ENCODE data around the gene SESN3. TPM values are rescaled to one million over a fixed set of nuclear protein-coding genes. Genes with fewer than 3 reads are reported as not detected.
"Not testable (repeated sequence)": the region's sequence is repeated elsewhere in the genome, so short reads cannot be mapped to it uniquely, and the experiment has no call there.

Gene SESN3
- polyA plus RNA-seq, 1 donor = 110 TPM

GRCh38 chr11:95152876-95153856 lies 77.8 kb downstream of the SESN3 start:
- no peak for DNase-seq (ENCODE audit: low read depth)

GRCh38 chr11:95150956-95151684 lies 79.9 kb downstream of the SESN3 start:
- peak; percentile 87 for DNase-seq (ENCODE audit: low read depth)

- DNase-seq (ENCODE audit: low read depth) = no peak
Observed at GRCh38 chr11:95149651-95150364, 81.2 kb downstream of the SESN3 start.

GRCh38 chr11:95148938-95149337 lies 82.1 kb downstream of the SESN3 start:
- DNase-seq (ENCODE audit: low read depth) = no peak

- no peak for DNase-seq (ENCODE audit: low read depth)
Observed at GRCh38 chr11:95148406-95148805, 82.6 kb downstream of the SESN3 start.

GRCh38 chr11:95147364-95147905 lies 83.6 kb downstream of the SESN3 start:
- DNase-seq (ENCODE audit: low read depth) = no peak

- no peak for DNase-seq (ENCODE audit: low read depth)
Observed at GRCh38 chr11:95145430-95146060, 85.5 kb downstream of the SESN3 start.

GRCh38 chr11:95144313-95145235 lies 86.4 kb downstream of the SESN3 start:
- DNase-seq (ENCODE audit: low read depth) = no peak

GRCh38 chr11:95143106-95143681 lies 87.8 kb downstream of the SESN3 start:
- no peak for DNase-seq (ENCODE audit: low read depth)

GRCh38 chr11:95142431-95142830 lies 88.6 kb downstream of the SESN3 start:
- DNase-seq (ENCODE audit: low read depth) = no peak

GRCh38 chr11:95140397-95141033 lies 90.5 kb downstream of the SESN3 start:
- no peak for DNase-seq (ENCODE audit: low read depth)

GRCh38 chr11:95138448-95138847 lies 92.6 kb downstream of the SESN3 start:
- no peak for DNase-seq (ENCODE audit: low read depth)

GRCh38 chr11:95137299-95137698 lies 93.7 kb downstream of the SESN3 start:
- DNase-seq (ENCODE audit: low read depth) = no peak

- DNase-seq (ENCODE audit: low read depth) = not testable (repeated sequence)
Observed at GRCh38 chr11:95136747-95137146, 94.3 kb downstream of the SESN3 start.

GRCh38 chr11:95135880-95136279 lies 95.1 kb downstream of the SESN3 start:
- DNase-seq (ENCODE audit: low read depth) = no peak

- DNase-seq (ENCODE audit: low read depth) = no peak
Observed at GRCh38 chr11:95135155-95135554, 95.8 kb downstream of the SESN3 start.

- no peak for DNase-seq (ENCODE audit: low read depth)
Observed at GRCh38 chr11:95134491-95134890, 96.5 kb downstream of the SESN3 start.

GRCh38 chr11:95132956-95133355 lies 98.0 kb downstream of the SESN3 start:
- no peak for DNase-seq (ENCODE audit: low read depth)

GRCh38 chr11:95128602-95129001 lies 102.4 kb downstream of the SESN3 start:
- DNase-seq (ENCODE audit: low read depth) = no peak

Measured in forelimb muscle (tissue), 1 donor.